GM19455 (cell line): ENCODE data around the gene LOXL4.
"Not testable (repeated sequence)": the region's sequence is repeated elsewhere in the genome, so short reads cannot be mapped to it uniquely, and the experiment has no call there.

Source experiments
- ATAC-seq: cut with Tn5 transposase; IDR thresholded peaks from one replicate; pipeline ENCODE4 v1.9.1; 2021; ENCODE audit not compliant: unreplicated experiment

Gene LOXL4

DNA sequence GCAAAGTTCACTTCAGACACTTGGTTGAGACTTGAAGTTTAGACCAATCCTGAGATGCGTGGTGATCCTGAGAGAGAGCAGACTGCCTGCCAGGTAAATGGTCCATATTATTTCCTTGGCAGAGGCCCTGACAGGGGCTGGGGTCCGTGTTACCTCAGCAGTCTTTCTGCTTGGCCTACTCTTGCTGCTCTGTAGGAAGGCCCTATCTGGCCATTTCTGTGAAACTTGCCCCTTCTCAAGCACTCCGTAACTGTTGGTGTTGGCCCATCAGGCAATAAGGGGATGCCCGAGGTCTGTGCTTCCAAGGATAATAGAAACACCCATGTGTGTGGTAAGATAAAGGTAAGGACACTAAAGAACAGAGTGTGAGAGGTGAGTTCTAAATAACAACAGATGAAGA is 20.0 kb downstream of the LOXL4 start:
- no peak for ATAC-seq

DNA sequence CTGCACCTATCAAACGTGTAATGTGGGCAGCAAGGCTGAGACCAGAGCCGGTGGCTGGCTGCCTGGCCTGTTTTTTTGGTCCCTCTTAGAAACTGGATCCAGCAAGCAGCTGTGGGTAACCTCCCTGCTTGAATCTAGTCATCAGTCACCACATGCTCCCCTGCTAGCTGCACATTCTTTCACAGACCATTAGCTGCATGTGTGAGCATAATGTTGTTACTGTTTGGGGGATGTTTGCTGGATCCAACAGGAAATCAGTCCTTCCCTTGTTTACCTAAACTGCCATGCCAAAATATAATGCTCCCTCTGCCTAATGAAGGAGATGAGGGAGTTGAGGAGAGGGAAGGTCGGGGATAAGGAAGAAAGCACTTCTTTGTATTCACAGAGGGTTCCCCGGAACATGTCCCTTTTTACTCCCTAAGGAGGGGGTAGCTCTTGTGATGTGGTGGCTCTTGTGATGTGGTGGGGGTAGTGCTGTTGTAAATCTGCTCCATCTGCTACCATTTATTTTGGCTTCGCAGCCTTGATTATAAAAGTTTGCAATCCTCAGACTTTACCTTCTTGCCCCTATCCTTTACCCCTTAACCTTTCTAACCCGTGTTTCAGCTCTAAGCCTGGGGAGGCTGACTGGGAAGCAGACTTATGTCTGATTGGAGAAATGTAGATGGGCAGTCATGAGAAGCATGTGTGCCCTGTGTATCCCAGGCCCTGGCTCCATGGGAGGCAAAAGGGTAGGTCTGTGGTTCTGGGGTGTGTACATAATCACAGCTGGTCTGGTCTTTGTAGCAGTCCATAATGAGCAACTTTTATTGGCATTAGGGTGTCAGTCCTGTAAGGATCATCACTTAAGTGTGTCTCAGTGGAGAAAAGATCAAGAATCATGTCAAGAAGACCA is 20.8 kb downstream of the LOXL4 start:
- no peak for ATAC-seq

DNA sequence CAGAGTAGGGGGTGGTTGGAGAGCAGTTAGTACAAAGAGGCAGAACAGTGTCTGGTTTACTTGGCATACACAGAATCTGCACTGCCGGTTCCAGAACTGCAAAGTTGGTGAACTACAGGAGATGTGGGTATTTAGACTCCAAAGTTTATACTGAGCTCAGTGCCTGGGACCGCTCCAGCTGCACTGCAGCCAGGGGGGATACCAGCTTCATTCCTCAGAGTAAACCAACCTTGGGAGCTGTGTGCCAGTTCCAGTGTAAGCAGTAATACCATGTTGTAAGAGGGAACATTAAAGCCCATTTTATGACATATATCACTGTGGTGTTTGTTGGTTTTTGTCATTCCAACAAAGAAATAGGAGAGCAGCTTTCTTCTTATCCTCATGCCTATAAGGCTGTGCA is 23.4 kb downstream of the LOXL4 start:
- ATAC-seq, result no peak

DNA sequence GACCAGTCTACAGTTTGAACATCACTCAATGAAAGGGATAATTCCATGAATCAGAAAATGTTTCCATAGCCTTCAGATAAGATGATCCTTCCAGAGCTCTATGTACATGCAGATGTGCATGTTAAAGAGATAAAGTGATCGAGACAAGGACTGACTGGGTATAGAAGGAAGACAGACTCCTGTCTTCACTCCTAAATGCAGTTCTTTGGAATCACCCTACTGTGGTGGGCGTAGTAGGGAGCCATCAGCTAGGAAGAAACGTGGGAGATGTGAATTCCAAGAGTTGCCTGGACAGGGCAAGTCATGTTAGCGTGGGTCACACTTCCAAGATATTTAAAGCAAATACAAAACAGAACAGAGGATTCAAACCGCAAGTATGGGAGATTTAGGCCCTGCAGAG is 23.9 kb downstream of the LOXL4 start:
- no peak for ATAC-seq

DNA sequence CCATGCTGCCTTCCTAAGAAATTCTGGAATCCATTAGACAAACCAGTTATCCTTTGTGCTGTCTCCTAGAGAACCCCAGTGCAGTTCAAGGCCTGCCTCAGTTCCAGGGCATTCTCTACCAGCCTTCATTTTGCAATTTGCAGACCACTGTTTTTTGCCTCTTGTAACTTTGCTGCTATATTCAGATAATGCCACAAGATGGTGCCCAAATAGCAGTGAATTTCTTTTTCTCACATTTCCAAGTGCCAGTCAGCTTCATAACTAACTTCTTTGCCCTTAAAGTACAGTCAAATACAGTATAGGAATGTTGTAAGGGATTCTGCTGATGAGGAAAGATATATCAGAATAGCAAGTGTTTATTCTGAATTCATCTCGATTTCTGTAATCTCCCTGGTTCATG is 25.2 kb downstream of the LOXL4 start:
- no peak for ATAC-seq

DNA sequence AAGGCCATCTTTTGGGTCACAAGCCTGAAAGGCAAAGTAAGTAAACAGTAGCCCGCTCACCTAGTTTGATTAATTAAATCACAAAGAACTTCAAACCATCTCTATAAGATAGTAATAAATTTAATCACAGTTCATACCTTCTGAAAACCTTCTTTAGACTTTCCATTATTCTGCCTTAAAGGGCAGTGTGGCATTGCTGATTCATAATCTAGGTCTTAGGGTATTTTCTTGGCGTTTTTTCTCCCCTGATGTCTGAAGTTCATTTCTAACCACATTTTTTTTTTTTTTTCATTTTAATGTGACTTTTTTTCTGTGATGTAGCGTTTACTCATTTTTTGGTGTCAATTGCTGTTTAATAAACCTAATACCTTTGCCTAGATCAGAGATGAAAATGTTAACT is 27.5 kb downstream of the LOXL4 start:
- ATAC-seq, result no peak

DNA sequence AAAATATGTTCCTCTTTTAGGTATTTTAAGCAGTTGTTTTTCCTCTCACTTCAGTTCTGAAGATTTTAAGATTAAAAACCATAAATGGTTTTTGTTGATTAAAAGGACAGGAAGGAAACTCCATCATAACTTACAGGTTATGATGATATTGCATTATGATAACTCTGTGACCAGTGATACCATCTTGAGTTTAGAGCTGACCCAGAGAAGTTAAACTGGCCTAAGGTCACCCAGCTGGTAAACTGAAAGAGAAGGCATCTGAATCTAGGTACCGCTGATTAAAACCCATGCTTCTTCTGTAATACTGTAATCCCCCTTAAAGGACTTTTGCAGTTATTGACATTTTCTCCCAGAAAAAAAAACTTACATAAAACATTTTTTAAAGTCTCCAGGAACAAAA is 29.6 kb downstream of the LOXL4 start:
- ATAC-seq, result no peak

DNA sequence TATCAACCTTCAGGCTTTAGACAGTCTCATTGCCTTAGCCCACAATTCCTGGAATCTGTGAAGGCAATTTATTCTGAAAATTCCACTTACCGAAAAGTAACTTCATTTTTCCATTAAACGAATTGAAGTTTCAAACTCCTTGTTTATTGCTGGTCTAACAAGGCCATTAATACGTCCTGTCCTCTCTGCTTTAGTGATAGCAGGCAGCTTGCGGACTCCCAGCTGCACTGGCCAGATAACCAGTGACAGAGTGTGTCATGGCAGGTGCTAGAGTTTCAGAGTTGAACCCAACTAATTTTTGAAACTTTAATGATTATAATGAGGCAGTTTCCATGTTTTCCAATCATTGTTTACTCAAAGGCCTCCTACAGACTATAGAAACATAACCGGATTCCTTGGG is 31.1 kb downstream of the LOXL4 start:
- no peak for ATAC-seq

DNA sequence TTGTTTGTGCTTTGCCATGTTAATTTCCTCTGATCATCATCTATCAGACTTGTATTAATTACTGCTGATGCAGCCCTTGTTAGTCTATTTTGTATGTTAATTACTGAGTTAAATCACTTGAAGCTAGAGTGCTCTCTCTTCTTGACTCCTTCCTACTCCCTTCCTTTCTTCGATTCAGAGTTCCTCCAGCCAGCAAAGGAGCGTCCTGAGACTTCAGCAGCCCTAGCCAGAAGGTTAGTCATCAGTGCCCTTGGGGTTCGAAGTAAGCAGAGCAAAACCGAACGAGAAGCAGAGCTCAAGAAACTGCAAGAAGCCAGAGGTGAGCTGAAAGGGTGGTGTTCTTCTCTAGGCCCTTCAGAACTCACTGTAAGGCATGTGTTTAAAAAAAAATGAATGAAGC is 32.1 kb downstream of the LOXL4 start:
- no peak for ATAC-seq

DNA sequence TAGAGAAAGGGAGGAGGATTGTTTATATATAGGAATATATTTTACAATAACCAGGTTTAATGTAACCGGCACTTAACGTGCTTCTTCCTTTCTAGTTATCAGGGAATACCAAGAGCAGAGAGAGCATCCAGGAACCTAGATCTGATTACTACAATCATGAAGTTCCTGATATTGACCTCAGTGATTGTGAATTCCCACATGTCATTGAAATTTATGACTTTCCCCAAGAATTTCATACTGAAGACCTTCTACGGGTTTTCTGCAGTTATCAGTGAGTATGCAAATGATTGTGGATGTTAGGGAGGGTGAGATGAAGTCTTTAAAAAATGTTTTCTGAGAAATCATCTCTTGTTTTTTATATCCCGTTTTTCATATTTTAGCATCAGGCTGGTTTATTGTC is 36.6 kb downstream of the LOXL4 start:
- ATAC-seq, result no peak

DNA sequence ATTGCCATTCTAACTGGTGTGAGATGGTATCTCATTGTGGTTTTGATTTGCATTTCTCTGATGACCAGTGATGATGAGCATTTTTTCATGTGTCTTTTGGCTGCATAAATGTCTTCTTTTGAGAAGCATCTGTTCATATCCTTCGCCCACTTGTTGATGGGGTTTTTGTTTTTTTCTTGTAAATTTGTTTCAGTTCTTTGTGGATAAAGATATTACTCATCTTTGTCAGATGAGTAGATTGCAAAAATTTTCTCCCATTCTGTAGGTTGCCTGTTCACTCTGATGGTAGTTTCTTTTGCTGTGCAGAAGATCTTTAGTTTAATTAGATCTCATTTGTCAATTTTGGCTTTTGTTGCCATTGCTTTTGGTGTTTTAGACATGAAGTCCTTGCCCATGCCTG is 39.7 kb downstream of the LOXL4 start:
- ATAC-seq, result not testable (repeated sequence)

DNA sequence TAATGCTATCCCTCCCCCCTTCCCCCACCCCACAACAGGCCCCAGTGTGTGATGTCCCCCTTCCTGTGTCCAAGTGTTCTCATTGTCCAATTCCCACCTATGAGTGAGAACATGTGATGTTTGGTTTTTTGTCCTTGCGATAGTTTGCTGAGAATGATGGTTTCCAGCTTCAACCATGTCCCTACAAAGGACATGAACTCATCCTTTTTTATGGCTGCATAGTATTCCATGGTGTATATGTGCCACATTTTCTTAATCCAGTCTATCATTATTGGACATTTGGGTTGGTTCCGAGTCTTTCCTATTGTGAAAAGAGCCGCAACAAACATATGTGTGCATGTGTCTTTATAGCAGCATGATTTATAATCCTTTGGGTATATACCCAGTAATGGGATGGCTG is 40.3 kb downstream of the LOXL4 start:
- ATAC-seq, result not testable (repeated sequence)

DNA sequence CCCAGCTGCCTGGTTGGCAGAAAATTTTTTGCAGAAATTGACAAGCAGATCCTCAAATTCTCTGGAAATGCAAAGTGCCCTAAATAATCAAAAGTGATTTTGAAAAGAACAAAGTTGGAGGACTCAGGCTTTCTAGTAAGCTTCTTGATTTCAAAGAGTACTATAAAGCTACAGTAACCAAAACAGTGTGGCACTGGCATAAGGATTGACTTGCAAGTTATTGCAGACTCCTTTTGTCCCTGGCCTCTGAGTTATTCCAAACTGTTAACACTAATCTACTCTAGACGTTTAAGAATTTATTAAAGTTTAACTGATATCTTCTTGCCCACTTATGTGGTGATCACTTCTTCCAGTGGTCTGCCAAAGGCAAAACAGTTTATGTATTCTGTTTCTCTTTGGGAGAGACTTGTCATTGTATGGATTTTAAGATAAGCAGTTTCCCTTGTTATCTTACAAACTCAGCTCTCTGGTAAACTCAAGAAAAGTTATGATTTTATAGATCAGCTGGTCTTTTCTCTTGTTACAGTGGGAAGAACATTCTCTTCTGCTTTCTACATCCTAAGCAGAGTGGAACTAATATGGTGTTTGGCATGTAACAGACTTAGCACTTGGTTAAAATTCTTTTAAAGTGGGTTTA is 41.4 kb downstream of the LOXL4 start:
- ATAC-seq, result no peak

DNA sequence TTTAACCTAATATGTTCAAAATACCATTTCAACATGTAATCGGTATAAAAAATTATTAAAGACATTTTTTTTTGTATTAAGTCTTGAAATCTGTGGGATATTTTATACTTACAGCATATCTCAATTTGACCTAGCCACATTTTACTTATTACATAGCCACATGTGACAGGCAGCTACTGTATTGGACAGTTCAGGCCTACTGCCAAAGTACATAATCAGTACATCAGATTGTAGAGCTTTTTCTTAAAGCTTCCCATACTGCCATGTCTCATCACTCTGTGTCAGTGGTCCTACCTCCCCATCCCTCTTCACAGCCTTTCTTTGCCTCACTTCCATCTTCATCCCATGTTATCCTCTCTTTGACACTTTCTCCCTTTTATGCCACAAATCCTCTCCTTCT is 43.0 kb downstream of the LOXL4 start:
- no peak for ATAC-seq

DNA sequence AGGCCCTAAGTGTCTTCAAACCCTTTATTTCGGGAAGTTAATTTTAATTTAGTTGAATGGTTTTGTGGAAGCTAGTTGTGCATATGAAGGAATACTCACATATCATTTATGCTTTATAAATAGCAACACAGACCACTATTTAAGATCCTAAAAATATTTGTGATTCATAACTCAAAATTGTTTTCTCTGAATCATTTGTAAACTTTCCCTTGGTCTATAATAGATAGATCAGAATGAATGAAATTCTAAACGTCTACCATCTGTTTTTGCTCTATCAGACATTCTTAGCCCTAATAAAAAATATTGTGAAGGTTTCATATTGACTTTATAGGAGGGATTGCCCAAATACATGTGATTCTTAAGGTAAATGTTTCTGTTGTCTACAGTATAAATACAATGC is 43.5 kb downstream of the LOXL4 start:
- no peak for ATAC-seq

DNA sequence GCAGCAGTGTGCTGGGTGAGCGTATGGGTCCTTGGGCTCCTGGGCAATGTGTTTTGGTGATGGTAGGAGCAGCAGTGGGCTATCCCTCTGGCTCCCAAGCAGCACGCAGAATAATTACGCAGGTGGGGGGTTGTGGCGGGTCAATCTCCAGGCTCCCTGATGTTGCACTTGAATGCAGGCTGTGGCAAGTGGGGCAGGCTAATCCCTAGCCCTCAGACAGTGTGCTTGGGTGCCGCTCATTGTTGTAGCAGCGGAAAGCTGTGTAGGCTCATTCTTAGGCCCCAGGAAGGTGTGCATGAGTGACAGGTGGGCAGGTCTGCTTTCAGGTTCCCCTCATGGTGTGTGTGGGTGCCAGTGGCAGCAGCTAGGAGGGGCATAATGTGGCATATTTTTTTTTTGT is 44.1 kb downstream of the LOXL4 start:
- ATAC-seq, result no peak

DNA sequence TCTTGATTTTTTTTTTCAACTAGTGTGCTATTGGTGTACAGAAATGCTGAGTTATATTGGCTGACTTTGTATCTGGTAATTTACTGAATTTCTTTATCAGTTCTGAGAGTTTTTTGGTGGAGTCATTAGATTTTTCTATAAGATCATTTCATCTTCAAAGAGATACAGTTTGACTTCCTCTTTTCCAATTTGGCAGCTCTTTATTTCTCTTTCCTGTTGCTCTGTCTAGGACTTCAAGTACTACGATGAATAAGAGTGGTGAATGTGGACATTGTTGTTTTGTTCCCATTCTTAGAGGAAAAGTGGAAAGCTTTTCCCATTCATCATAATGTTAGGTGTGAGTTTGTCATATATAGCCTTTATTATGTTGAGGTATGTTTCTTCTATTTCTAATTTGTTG is 50.2 kb downstream of the LOXL4 start:
- ATAC-seq, result no peak

DNA sequence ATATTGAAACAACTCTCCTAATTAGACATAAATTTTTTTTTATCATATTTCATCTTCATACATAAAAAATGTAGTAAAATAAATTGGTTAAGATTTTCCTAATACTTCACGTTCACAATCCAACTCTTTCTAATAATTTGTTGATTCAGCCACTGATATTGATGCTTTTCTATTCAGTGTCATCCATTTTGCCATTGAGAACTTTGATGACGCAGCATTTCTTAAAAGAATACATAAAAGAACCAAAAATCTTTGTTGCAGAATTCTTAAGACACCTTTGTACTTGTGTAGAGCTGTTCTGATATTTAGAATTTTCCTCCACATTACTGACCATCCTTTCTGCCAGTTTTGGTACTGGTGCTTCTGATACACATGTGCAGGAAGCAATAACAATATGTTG is 52.6 kb downstream of the LOXL4 start:
- no peak for ATAC-seq

DNA sequence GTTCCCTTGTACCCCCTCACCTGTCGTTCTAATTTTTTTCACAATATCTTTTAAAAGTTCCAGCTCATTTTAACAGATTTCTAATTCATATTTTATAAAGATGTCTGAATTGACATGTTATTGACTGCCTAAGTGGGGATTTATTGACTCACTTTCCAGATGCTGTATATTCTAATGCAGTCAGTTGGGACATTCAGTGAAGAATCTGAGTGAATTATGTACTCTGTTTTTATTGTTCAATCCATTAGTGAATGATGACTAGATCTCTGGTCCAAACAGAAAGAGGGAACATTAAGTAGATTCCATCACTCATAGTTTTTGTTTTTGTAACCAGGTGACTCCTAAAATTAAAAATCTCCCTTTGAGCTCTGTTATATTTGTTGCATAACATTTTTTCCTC is 54.3 kb downstream of the LOXL4 start:
- no peak for ATAC-seq

DNA sequence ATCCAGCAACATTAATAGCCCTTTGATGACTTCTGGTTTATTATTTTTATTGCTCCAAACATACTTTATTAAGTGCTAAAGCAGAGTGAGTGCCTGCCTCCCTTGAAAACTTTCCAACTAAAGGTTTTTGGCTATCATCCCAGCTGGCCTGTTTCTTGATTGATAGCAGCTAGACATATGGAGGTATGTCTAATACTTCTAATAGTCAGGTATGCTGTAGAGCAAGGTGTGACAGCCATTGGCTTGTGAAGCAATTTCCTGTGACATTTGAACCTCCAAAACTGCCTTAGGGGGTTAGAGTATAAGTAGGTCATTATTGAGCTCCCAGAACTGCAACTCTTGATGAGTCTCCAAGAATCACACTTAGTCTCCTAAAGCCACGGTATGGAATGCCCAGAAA is 55.8 kb downstream of the LOXL4 start:
- no peak for ATAC-seq

DNA sequence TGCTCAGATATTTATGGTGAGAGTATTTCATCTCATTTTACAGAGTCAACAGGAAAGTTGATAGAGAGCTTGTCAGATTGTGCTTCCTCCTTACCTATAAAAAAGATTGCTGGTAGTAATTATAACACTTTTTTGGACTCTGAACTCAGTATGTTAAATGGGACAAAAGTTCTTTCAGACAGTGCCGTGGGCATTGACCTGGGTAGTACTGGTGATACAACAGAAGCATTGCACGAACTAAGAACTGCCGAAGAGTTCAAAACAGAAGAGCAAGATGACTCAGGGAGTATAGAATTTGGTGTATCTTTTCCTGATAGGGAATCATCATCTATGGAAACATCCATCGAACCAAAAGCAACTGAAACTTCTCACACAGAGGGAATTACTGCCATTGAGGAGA is 58.6 kb downstream of the LOXL4 start:
- no peak for ATAC-seq

DNA sequence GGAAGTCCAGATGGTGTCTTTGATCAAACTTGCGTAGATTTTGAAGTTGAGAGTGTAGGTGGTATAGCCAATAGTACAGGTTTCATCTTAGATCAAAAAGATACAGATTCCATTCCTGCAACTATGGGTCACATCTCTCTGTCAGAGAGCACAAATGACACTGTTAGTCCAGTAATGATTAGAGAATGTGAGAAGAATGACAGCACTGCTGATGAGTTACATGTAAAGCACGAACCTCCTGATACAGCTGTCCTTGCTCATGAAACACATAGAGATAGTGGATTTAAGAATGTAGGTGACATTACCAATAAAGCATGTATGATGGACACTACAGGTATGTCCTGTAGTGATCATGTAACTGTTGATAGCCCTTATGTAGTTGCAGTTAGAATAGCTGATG is 59.1 kb downstream of the LOXL4 start:
- ATAC-seq, result no peak

DNA sequence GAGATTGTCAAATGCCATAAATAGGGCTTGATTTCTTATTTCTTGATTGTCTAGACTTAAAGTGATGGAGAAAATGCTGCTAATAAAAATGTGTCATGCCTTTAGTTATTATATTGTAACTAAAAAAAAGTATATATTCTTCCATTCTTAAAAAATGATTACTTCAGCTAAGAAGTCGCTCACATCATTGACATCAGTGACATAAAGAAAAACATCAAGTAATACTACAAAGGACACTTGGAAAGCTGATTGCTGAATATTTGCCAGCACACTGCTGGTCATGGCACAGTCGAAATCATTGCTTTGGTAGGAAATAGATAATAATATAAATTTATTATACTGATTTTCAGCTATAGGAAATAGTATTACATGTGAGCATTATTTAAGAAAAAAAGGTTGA is 62.6 kb downstream of the LOXL4 start:
- ATAC-seq, result no peak
